ENCODE results near the gene UXS1. TPM values are rescaled to one million over a fixed set of nuclear protein-coding genes. Genes with fewer than 3 reads are reported as not detected.
"Not testable (repeated sequence)": the region's sequence is repeated elsewhere in the genome, so short reads cannot be mapped to it uniquely, and the experiment has no call there.

UXS1 gene
- polyA plus RNA-seq, 3 donors: 72.0 to 80.5 (median 72.5) TPM

GRCh38 chr2:106138543-106139237, 55.4 kb downstream of the UXS1 start:
- no peak for DNase-seq

GRCh38 chr2:106137731-106138521, 56.2 kb downstream of the UXS1 start:
- no peak for DNase-seq

- not testable (repeated sequence) for DNase-seq
These were observed 62.9 kb downstream of the UXS1 start for GRCh38 chr2:106131192-106131591.

GRCh38 chr2:106130251-106130998, 63.7 kb downstream of the UXS1 start:
- DNase-seq: no peak

GRCh38 chr2:106129592-106129991, 64.5 kb downstream of the UXS1 start:
- no peak for DNase-seq

GRCh38 chr2:106129150-106129549, 65.0 kb downstream of the UXS1 start:
- no peak for DNase-seq

GRCh38 chr2:106127776-106128268, 66.3 kb downstream of the UXS1 start:
- no peak for DNase-seq

GRCh38 chr2:106127282-106127771, 66.8 kb downstream of the UXS1 start:
- no peak for DNase-seq

GRCh38 chr2:106126705-106127281, 67.3 kb downstream of the UXS1 start:
- no peak for DNase-seq

- DNase-seq: no peak
These were observed 67.8 kb downstream of the UXS1 start for GRCh38 chr2:106126295-106126694.

- no peak for DNase-seq
These were observed 69.1 kb downstream of the UXS1 start for GRCh38 chr2:106124905-106125549.

- no peak for DNase-seq
These were observed 69.9 kb downstream of the UXS1 start for GRCh38 chr2:106124106-106124756.

GRCh38 chr2:106122157-106122556, 71.9 kb downstream of the UXS1 start:
- no peak for DNase-seq

- no peak for DNase-seq
These were observed 73.7 kb downstream of the UXS1 start for GRCh38 chr2:106120432-106120831.

- no peak for DNase-seq
These were observed 75.0 kb downstream of the UXS1 start for GRCh38 chr2:106119074-106119473.

GRCh38 chr2:106117882-106118684, 76.0 kb downstream of the UXS1 start:
- DNase-seq: no peak

GRCh38 chr2:106117347-106117746, 76.8 kb downstream of the UXS1 start:
- DNase-seq: no peak

GRCh38 chr2:106116248-106116647, 77.9 kb downstream of the UXS1 start:
- no peak for DNase-seq

- no peak for DNase-seq
These were observed 78.4 kb downstream of the UXS1 start for GRCh38 chr2:106115665-106116064.

- DNase-seq: no peak
These were observed 78.9 kb downstream of the UXS1 start for GRCh38 chr2:106115250-106115649.

Data from renal pelvis (tissue), 4 donors.